Prostate gland (tissue), 2 donors: Measurements from ENCODE around the gene COPS6. TPM values are rescaled to one million over a fixed set of nuclear protein-coding genes. Genes with fewer than 3 reads are reported as not detected.

Source experiments
- DNase-seq: peaks from one replicate; pipeline ENCODE4 v3.0.0-alpha.2; 2019; ENCODE audit warnings: low spot score
- H3K27ac ChIP-seq, 2 donors: fragments of 200-600 bp; sonication (generic); 2 replicates each; pipeline ENCODE4 v1.5.1; 2017 to 2019
- H3K27me3 ChIP-seq: fragments of 200-600 bp; sonication (generic); replicated peaks from 2 replicates; pipeline ENCODE4 v1.5.1; 2019; ENCODE audit not compliant: insufficient read depth
- H3K36me3 ChIP-seq, 2 donors: fragments of 200-600 bp; sonication (generic); 1 replicate in 1 of 2; 2 replicates in 1 of 2; pipeline versions ENCODE4 v1.5.1 to v1.8.1; 2017 to 2019
- H3K4me1 ChIP-seq: fragments of 200-600 bp; sonication (generic); replicated peaks from 2 replicates; pipeline ENCODE4 v1.5.1; 2019
- H3K4me3 ChIP-seq, 2 donors: fragments of 200-600 bp; sonication (generic); 2 replicates each; pipeline ENCODE4 v1.5.1; 2017 to 2019
- H3K9me3 ChIP-seq: fragments of 200-600 bp; sonication (generic); 2 replicates; pipeline ENCODE4 v1.5.1; 2017
- POLR2A ChIP-seq: fragments of 450-650 bp; IDR thresholded peaks from one replicate; pipeline ENCODE4 v1.6.1; 2016; ENCODE audit warnings: antibody characterized with exemption, mild to moderate bottlenecking
- POLR2AphosphoS5 ChIP-seq: sonication (generic); formaldehyde crosslinking; IDR thresholded peaks from one replicate; pipeline ENCODE4 v1.6.1; 2017; ENCODE audit warnings: antibody characterized with exemption
- WGBS: methylation state at CpG from one replicate; pipeline ENCODE4 v1.1.5; 2018; 5-methylcytosine and 5-hydroxymethylcytosine counted together
- intact Hi-C: fragments of 100-400 bp; cut with DNase I; formaldehyde crosslinking; loops from one replicate; pipeline ENCODE4 v1.14.2; 2022
- total RNA-seq, 2 donors: library from RNA; depleted of rRNA; stranded (reverse); fragments of >200 nt; gene quantifications; one replicate each; pipeline ENCODE4 v1.1.0, GENCODE V29; 2016
- TF ChIP-seq, protein P1 (sequence below), 4 experiments: fragments of 200-600 bp in 2 of 4; fragments of 450-650 bp in 2 of 4; sonication (generic) in 2 of 4; IDR thresholded peaks; 1 replicate in 3 of 4; 2 replicates in 1 of 4; pipeline ENCODE4 v1.5.1; 2016 to 2019; ENCODE audit warnings: antibody characterized with exemption in 4 of 4, mild to moderate bottlenecking in 2 of 4, moderate library complexity in 2 of 4

The COPS6 gene
- total RNA-seq, 2 donors from 2014 or later, result 50.8 to 78.4 TPM

GRCh38 chr7:100115026-100115425 is 26.3 kb downstream of the COPS6 start:
- TF ChIP-seq POLR2A (no peak), POLR2AphosphoS5 (no peak)
- TF ChIP-seq, protein P1, sequence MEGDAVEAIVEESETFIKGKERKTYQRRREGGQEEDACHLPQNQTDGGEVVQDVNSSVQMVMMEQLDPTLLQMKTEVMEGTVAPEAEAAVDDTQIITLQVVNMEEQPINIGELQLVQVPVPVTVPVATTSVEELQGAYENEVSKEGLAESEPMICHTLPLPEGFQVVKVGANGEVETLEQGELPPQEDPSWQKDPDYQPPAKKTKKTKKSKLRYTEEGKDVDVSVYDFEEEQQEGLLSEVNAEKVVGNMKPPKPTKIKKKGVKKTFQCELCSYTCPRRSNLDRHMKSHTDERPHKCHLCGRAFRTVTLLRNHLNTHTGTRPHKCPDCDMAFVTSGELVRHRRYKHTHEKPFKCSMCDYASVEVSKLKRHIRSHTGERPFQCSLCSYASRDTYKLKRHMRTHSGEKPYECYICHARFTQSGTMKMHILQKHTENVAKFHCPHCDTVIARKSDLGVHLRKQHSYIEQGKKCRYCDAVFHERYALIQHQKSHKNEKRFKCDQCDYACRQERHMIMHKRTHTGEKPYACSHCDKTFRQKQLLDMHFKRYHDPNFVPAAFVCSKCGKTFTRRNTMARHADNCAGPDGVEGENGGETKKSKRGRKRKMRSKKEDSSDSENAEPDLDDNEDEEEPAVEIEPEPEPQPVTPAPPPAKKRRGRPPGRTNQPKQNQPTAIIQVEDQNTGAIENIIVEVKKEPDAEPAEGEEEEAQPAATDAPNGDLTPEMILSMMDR (IDR thresholded peaks at IDR 0.05), result no peak
- DNase-seq, result no peak
- intact Hi-C loops, result no loop called here
- 92% methylated on average over 7 of the region's 7 CpGs for WGBS
- Histone ChIP-seq H3K27me3 (no peaks in the 10 kb centered on the region), H3K9me3 (no peaks in the 10 kb centered on the region), H3K4me3 (no peak overlapping the region), H3K4me1 (no peaks in the 10 kb centered on the region), H3K27ac (no peak overlapping the region), H3K36me3 (peaks cover 4 to 10% of the 10 kb centered on the region in 2 donors)

GRCh38 chr7:100118388-100119071 is 29.8 kb downstream of the COPS6 start:
- H3K36me3 ChIP-seq, result no peaks in the 10 kb centered on the region
- no peak for DNase-seq
- no peaks in the 10 kb centered on the region for H3K9me3 ChIP-seq
- intact Hi-C loops, result no loop called here
- peaks cover 6% of the 10 kb centered on the region for H3K4me1 ChIP-seq
- H3K4me3 ChIP-seq, result peak overlapping the region; percentile 56 to 73
- H3K27ac ChIP-seq, result peak overlapping the region; percentile 78 to 86
- WGBS, result 19% methylated on average over 18 of the region's 18 CpGs
- no peaks in the 10 kb centered on the region for H3K27me3 ChIP-seq
- TF ChIP-seq POLR2AphosphoS5 (no peak), POLR2A (no peak)
- TF ChIP-seq, protein P1 (IDR thresholded peaks at IDR 0.05), result no peak

DNA sequence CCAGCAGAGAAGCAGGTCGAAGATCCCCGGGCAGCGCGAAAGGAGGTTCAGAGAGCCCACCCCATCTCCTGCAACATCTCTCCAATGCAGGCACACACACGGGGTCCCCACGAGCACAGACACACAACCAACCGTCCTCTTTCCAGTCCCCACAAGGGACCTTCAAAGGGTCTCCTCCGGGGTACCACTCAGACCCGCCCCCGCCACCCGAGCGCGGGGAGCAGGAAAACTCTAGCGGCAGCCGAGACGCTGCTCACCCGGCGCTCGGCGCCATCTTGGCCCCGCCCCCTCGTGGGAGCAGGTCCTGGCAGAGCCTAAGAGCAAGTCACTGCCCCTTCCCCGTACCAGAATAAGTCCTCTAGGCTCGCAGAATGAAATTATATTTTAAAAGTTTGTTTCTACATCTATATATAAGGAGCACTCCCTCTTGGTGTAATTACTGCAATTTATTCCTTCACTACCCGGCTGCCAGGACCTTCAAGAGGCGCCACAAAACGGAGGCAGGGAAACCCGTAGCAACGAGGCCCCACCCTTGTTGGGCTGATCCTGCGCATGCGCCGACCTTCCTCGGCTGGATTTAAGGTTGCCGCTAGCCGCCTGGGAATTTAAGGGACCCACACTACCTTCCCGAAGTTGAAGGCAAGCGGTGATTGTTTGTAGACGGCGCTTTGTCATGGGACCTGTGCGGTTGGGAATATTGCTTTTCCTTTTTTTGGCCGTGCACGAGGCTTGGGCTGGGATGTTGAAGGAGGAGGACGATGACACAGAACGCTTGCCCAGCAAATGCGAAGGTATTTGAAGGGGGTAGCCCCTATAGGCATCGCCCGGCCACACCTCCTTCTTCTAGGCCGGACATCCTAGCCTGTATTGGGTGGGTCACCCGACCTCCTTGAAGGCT is 30.6 kb downstream of the COPS6 start, which contains the start of the genes CNPY4 and TAF6:
Gene CNPY4 (plus strand): TSS at position 563 of the 898 bp plus-strand sequence. CDS start 111 bp downstream, at position 674.
Gene TAF6 (minus strand): TSS at position 287 of the 898 bp plus-strand sequence. CDS start 5,149 bp downstream, outside the sequence.
- Histone ChIP-seq H3K27ac (peak within 1 kb of the TSS; percentile 78 to 86), H3K36me3 (no peaks in the 10 kb centered on the region), H3K27me3 (no peaks in the 10 kb centered on the region), H3K4me1 (peaks cover 6% of the 10 kb centered on the region), H3K4me3 (peak within 1 kb of the TSS; percentile 56 to 73), H3K9me3 (no peaks in the 10 kb centered on the region)
- DNase-seq, result peak; percentile 94
- intact Hi-C loops, result no loop called here
- under 1% methylated on average over 49 of the region's 49 CpGs for WGBS
- peak; percentile 90 for TF ChIP-seq POLR2AphosphoS5
- TF ChIP-seq, protein P1 (IDR thresholded peaks at IDR 0.05), result peak in 1 of 4 experiments; percentile 27
- peak; percentile 15 for TF ChIP-seq POLR2A

DNA sequence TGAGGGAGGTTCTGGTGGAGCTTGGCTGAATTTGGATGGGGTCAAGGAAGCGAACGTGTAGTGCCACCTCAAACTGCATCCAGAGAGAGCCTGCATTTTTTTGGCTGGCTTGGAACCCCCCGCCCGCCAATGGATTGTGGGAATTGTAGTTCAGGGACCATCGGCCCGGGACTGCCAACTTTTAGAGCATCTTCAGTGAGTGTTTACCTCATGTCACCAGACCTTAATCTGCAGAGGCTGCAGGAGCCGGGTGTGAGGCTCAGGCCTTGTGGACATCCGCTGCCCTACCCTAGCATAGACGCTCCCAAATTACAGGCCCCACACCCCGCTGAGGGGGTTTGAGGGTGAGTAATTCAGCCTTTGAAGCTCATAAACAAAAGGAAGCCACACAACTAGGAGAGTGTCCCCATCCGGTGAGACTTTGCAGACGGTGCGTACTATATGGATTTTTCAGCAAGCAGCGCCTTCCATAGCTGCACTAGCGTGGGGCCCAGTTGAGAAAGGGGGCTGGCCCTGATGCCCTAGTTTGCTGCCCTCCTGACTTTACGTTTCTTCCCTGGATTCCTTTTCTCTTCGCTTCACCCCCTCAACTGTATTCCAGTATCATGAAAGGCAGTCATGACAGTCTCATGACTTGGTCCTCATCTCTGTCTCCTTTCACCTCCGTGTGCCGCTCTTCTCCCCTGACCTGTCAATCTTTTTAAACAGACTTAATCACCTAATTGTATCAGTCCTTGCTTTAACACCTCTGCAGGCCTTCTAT is 31.4 kb downstream of the COPS6 start:
- TF ChIP-seq, protein P1 (IDR thresholded peaks at IDR 0.05), result no peak
- peak; percentile 9 for TF ChIP-seq POLR2A
- peak overlapping the region; percentile 56 to 73 for H3K4me3 ChIP-seq
- WGBS, result 15% methylated on average over 19 of the region's 19 CpGs
- intact Hi-C loops, result loop anchor here (10.0 kb wide), 2 partner anchors 125 to 225 kb away; no protein-coding TSS in a partner anchor
- H3K36me3 ChIP-seq, result no peaks in the 10 kb centered on the region
- H3K27me3 ChIP-seq, result no peaks in the 10 kb centered on the region
- H3K9me3 ChIP-seq, result no peaks in the 10 kb centered on the region
- peak; percentile 45 for DNase-seq
- peaks cover 6% of the 10 kb centered on the region for H3K4me1 ChIP-seq
- peak overlapping the region; percentile 78 to 86 for H3K27ac ChIP-seq
